ENCODE data around the gene SQSTM1. TPM values are rescaled to one million over a fixed set of nuclear protein-coding genes. Genes with fewer than 3 reads are reported as not detected.

Gene SQSTM1
- total and polyA plus RNA-seq, 4 donors: 127 to 330 (median 256) TPM

DNA sequence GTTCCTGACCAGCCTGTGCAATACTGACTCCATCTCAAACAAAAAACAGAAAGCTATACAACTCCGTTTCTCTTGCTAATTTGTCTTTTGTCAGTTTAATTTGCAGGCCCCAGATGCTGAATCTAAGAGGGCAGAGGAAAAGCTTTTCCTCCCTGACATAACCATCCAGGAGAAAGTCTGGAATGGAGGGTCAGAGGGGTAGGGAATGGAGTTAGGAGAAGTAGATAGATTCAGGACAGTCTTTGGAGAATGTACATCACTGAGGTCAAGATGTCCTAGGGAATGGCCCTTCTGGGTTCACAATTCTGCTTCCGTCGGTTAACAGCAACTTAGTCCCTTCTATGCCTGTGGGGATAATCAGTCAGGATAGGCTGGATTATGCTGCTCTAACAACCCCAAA lies 6.6 kb upstream of the SQSTM1 start:
- Histone ChIP-seq H3K9me3 (ENCODE audit: control insufficient read depth in 4 of 4, low read length in 3 of 4) (no peaks in the 10 kb centered on the region), H3K27me3 (ENCODE audit: control insufficient read depth in 4 of 4, insufficient read depth in 4 of 4, low read length in 3 of 4) (no peaks in the 10 kb centered on the region), H3K9ac (ENCODE audit: low read depth in 1 of 2, low read length in 2 of 2) (no peak overlapping the region), H3K4me1 (ENCODE audit: control insufficient read depth in 4 of 4, insufficient read depth in 4 of 4, low read length in 3 of 4) (peaks cover 14 to 40% (median 22%) of the 10 kb centered on the region in 4 donors), H3K27ac (ENCODE audit: low read depth in 1 of 2, low read length in 2 of 2) (peak overlapping the region; percentile 5 to 57), H3K36me3 (ENCODE audit: control insufficient read depth in 4 of 4, insufficient read depth in 3 of 4, low read depth in 1 of 4, low read length in 3 of 4) (no peaks in the 10 kb centered on the region), H3K4me3 (ENCODE audit: low read depth in 1 of 3, low read length in 3 of 3) (no peak overlapping the region)
- 86% methylated on average over 3 of the region's 3 CpGs for WGBS
- DNase-seq (ENCODE audit: low spot score): no peak
- TF ChIP-seq RAD21 (IDR thresholded peaks at IDR 0.05) (no peak), MAX (IDR thresholded peaks at IDR 0.05) (no peak), RXRA (IDR thresholded peaks at IDR 0.05) (no peak), YY1 (IDR thresholded peaks at IDR 0.05) (no peak)

GRCh38 chr5:179815491-179816249 lies 5.0 kb upstream of the SQSTM1 start:
- H3K27me3 ChIP-seq (ENCODE audit: control insufficient read depth in 4 of 4, insufficient read depth in 4 of 4, low read length in 3 of 4): no peaks in the 10 kb centered on the region
- DNase-seq (ENCODE audit: low spot score): no peak
- no peak for TF ChIP-seq FOXA2 (IDR thresholded peaks at IDR 0.05)
- TF ChIP-seq NR2F2 (IDR thresholded peaks at IDR 0.05): no peak
- TF ChIP-seq, protein P1, sequence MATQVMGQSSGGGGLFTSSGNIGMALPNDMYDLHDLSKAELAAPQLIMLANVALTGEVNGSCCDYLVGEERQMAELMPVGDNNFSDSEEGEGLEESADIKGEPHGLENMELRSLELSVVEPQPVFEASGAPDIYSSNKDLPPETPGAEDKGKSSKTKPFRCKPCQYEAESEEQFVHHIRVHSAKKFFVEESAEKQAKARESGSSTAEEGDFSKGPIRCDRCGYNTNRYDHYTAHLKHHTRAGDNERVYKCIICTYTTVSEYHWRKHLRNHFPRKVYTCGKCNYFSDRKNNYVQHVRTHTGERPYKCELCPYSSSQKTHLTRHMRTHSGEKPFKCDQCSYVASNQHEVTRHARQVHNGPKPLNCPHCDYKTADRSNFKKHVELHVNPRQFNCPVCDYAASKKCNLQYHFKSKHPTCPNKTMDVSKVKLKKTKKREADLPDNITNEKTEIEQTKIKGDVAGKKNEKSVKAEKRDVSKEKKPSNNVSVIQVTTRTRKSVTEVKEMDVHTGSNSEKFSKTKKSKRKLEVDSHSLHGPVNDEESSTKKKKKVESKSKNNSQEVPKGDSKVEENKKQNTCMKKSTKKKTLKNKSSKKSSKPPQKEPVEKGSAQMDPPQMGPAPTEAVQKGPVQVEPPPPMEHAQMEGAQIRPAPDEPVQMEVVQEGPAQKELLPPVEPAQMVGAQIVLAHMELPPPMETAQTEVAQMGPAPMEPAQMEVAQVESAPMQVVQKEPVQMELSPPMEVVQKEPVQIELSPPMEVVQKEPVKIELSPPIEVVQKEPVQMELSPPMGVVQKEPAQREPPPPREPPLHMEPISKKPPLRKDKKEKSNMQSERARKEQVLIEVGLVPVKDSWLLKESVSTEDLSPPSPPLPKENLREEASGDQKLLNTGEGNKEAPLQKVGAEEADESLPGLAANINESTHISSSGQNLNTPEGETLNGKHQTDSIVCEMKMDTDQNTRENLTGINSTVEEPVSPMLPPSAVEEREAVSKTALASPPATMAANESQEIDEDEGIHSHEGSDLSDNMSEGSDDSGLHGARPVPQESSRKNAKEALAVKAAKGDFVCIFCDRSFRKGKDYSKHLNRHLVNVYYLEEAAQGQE (IDR thresholded peaks at IDR 0.05): no peak
- TF ChIP-seq GABPA (IDR thresholded peaks at IDR 0.05 in 1 of 2, conservative IDR thresholded peaks at IDR 0.05 in 1 of 2): no peak
- TF ChIP-seq ATF3 (IDR thresholded peaks at IDR 0.05): no peak
- TF ChIP-seq RAD21 (IDR thresholded peaks at IDR 0.05): no peak
- TF ChIP-seq HNF4A (conservative IDR thresholded peaks at IDR 0.05): no peak
- no peak for TF ChIP-seq RXRA (IDR thresholded peaks at IDR 0.05)
- TF ChIP-seq, protein P2, sequence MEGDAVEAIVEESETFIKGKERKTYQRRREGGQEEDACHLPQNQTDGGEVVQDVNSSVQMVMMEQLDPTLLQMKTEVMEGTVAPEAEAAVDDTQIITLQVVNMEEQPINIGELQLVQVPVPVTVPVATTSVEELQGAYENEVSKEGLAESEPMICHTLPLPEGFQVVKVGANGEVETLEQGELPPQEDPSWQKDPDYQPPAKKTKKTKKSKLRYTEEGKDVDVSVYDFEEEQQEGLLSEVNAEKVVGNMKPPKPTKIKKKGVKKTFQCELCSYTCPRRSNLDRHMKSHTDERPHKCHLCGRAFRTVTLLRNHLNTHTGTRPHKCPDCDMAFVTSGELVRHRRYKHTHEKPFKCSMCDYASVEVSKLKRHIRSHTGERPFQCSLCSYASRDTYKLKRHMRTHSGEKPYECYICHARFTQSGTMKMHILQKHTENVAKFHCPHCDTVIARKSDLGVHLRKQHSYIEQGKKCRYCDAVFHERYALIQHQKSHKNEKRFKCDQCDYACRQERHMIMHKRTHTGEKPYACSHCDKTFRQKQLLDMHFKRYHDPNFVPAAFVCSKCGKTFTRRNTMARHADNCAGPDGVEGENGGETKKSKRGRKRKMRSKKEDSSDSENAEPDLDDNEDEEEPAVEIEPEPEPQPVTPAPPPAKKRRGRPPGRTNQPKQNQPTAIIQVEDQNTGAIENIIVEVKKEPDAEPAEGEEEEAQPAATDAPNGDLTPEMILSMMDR (IDR thresholded peaks at IDR 0.05; ENCODE audit: low read depth, low read length, missing input control): no peak
- TF ChIP-seq HNF4G (IDR thresholded peaks at IDR 0.05): no peak
- no peak for TF ChIP-seq MAX (IDR thresholded peaks at IDR 0.05)
- no peak for TF ChIP-seq TAF1 (conservative IDR thresholded peaks at IDR 0.05)
- no peak for TF ChIP-seq EGR1 (IDR thresholded peaks at IDR 0.05; ENCODE audit: low read depth in 2 of 2)
- TF ChIP-seq FOXA1 (IDR thresholded peaks at IDR 0.05): no peak
- no peak for TF ChIP-seq JUND (IDR thresholded peaks at IDR 0.05)
- H3K27ac ChIP-seq (ENCODE audit: low read depth in 1 of 2, low read length in 2 of 2): no peak overlapping the region
- H3K4me1 ChIP-seq (ENCODE audit: control insufficient read depth in 4 of 4, insufficient read depth in 4 of 4, low read length in 3 of 4): peaks cover 21 to 54% (median 33%) of the 10 kb centered on the region in 4 donors
- no peak overlapping the region for H3K4me3 ChIP-seq (ENCODE audit: low read depth in 1 of 3, low read length in 3 of 3)
- no peaks in the 10 kb centered on the region for H3K36me3 ChIP-seq (ENCODE audit: control insufficient read depth in 4 of 4, insufficient read depth in 3 of 4, low read depth in 1 of 4, low read length in 3 of 4)
- H3K9ac ChIP-seq (ENCODE audit: low read depth in 1 of 2, low read length in 2 of 2): no peak overlapping the region
- WGBS: 94% methylated on average over 21 of the region's 21 CpGs
- H3K9me3 ChIP-seq (ENCODE audit: control insufficient read depth in 4 of 4, low read length in 3 of 4): no peaks in the 10 kb centered on the region

Data from liver (tissue), 9 donors.